ENCODE data around the gene RITA1. TPM values are rescaled to one million over a fixed set of nuclear protein-coding genes. Genes with fewer than 3 reads are reported as not detected.

RITA1 gene
- total and polyA plus RNA-seq, 10 of the 15 experiments (the other 5 are each of a cell fraction or from before 2014, with no cell fraction given), result 2.3 to 39.9 (median 24.8) TPM

DNA sequence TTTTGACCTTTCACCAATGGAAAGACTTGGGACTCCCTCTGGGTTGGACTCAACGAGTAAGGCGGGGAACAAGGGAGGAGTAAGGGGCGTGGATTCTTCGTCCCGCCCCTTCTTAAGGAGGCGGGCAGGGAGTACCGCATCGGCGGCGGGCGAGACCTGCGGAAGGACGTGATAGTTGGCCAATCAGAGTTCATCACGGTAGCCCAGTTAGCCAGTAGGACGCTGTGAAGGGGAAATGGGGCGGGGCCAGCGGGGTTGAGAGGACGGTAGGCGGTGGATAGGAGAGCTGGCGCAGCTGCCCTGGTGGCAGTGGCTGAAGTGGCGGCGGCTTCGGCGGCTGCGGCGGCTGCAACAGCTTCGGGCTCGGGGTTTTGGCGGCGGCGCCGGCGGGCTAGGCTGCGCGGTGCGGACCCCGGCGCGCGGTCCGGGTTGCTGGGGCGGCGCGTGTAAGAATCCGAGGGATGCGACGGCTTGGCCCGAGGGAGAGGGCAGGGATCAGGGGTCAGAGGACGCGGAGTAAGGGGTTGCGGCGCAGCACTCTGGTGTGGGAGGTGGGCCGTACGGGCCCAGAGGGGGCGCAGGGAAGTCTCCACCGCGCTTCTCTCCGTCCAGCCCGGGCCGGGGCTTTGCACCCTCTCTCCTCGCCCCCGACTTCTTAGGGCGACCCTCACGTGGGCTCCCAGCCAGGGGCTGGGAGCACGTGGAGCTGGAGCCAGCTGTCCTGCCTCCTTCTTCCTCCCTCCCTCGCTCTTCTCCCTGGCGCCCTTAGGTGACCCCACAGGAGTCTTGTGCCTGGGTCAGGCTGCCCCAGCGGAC is 35.9 kb downstream of the RITA1 start, which contains the start of gene TPCN1 (continued):
- TF ChIP-seq CUX1 (IDR thresholded peaks at IDR 0.05; ENCODE audit: insufficient replicate concordance, low read depth, low read length) (no peak), CBFB (IDR thresholded peaks at IDR 0.05; ENCODE audit: low read depth) (0 out of 2 replicates have a peak, but pooled peaks have one; percentile 66), RBBP5 (conservative IDR thresholded peaks at IDR 0.05) (no peak), YBX1 (IDR thresholded peaks at IDR 0.05) (no peak), ETV6 (conservative IDR thresholded peaks at IDR 0.05 in 1 of 2, IDR thresholded peaks at IDR 0.05 in 1 of 2; ENCODE audit: borderline replicate concordance in 1 of 2, low read depth in 1 of 2) (no peak), WRNIP1 (IDR thresholded peaks at IDR 0.05; ENCODE audit: borderline replicate concordance, low read depth, low read length) (no peak), HCFC1 (IDR thresholded peaks at IDR 0.05; ENCODE audit: low read length) (no peak), EGR1 (IDR thresholded peaks at IDR 0.05; ENCODE audit: borderline replicate concordance in 1 of 2, low read depth in 2 of 2, low read length in 2 of 2) (no peak), TARDBP (IDR thresholded peaks at IDR 0.05; ENCODE audit: borderline replicate concordance) (no peak), IRF5 (IDR thresholded peaks at IDR 0.05; ENCODE audit: borderline replicate concordance) (no peak), JUND (IDR thresholded peaks at IDR 0.05; ENCODE audit: low read depth, low read length) (no peak), YY1 (IDR thresholded peaks at IDR 0.05; ENCODE audit: low read depth, low read length) (peak; percentile 83), MTA2 (IDR thresholded peaks at IDR 0.05; ENCODE audit: low read depth) (no peak), BCL11A (IDR thresholded peaks at IDR 0.05; ENCODE audit: low read depth, low read length) (no peak), NBN (IDR thresholded peaks at IDR 0.05) (no peak), ZNF687 (IDR thresholded peaks at IDR 0.05) (peak; percentile 89), USF2 (IDR thresholded peaks at IDR 0.05; ENCODE audit: borderline replicate concordance, low read depth, low read length) (no peak; the same call in 1 of the 2 replicates), RAD51 (IDR thresholded peaks at IDR 0.05) (0 out of 2 replicates have a peak, but pooled peaks have one; percentile 24), SRF (IDR thresholded peaks at IDR 0.05; ENCODE audit: low read depth in 2 of 2, low read length in 2 of 2) (peak in 1 of 2 experiments; percentile 36; a peak in 1 of 4 replicates)
